ENCODE measurements around the gene DMRT3. TPM values are rescaled to one million over a fixed set of nuclear protein-coding genes. Genes with fewer than 3 reads are reported as not detected.

The DMRT3 gene
- total RNA-seq, 1 experiment from 2014 or later: not detected

DNA sequence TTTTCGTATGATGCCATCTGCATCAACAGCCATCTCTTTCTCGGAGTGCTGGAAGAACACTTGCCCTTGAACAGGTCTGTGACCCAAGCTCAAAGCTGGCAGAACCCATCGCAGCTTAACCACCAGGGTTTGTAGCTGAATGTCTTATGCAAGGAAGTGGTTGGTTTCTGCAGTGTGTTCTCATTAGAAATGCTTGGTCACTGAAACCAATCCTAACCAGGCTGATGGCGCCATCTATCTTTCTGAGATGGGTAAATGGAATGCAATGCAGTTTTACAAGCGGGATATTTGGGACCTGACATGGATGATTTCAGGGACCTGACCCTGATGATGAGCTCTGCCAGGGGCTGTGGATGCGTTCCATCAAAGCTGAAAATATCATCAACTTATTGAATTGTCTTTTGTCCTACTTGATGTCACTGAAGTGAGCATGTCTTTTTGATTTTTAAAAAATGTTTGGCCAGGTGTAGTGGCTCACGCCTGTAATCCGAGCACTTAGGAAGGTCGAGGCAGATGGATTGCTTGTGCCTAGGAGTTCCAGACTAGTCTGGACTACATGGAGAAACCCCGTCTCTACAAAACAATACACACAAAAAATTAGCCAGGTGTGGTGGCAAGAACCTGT lies 28.7 kb downstream of the DMRT3 start:
- Mint-ChIP-seq H3K36me3 (peaks cover 2% of the 10 kb centered on the region), H3K4me3 (no peak overlapping the region), H3K9me3 (peaks cover 14% of the 10 kb centered on the region), H3K27ac (no peak overlapping the region), H3K4me1 (peaks cover 13% of the 10 kb centered on the region), H3K27me3 (ENCODE audit: low read depth) (peaks cover 17% of the 10 kb centered on the region)
- ChIA-PET POLR2A (no interaction called here), CTCF (interaction anchor here (0.6 to 2.1 kb wide), 40 partner anchors 14 to 859 kb away, joined by 3 to 37 read pairs (median 4); partner anchors contain the start of genes DMRT1, DMRT2 and DMRT3)
- peak; percentile 83 for ATAC-seq
- TF ChIP-seq CREM (CRISPR knock-in tag; IDR thresholded peaks at IDR 0.05): no peak
- TF ChIP-seq, protein P1, sequence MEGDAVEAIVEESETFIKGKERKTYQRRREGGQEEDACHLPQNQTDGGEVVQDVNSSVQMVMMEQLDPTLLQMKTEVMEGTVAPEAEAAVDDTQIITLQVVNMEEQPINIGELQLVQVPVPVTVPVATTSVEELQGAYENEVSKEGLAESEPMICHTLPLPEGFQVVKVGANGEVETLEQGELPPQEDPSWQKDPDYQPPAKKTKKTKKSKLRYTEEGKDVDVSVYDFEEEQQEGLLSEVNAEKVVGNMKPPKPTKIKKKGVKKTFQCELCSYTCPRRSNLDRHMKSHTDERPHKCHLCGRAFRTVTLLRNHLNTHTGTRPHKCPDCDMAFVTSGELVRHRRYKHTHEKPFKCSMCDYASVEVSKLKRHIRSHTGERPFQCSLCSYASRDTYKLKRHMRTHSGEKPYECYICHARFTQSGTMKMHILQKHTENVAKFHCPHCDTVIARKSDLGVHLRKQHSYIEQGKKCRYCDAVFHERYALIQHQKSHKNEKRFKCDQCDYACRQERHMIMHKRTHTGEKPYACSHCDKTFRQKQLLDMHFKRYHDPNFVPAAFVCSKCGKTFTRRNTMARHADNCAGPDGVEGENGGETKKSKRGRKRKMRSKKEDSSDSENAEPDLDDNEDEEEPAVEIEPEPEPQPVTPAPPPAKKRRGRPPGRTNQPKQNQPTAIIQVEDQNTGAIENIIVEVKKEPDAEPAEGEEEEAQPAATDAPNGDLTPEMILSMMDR (IDR thresholded peaks at IDR 0.05): peak; percentile 36; the same call in 1 of the 2 replicates
- TF ChIP-seq TEAD1 (CRISPR knock-in tag; IDR thresholded peaks at IDR 0.05): no peak
- peak; percentile 29 for DNase-seq (ENCODE audit: low spot score)

DNA sequence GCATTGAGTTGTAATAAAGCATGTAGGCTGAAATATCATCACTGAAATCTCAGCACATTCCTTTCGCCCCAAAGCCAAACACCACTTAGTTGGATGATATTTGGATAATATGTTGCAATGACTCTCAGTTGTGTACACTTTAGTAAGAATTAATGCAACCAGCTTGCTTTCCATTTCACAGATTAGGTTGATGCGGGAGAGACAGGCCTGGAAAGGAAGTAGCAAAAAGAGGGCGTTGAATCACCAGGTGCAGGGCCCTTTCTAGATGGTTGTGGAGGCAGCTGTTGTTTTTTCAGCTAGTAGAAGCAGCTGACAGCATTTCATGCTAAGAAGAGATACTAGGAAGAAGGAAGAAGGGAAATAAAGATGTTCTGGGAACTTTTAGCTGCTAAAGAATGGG lies 30.9 kb downstream of the DMRT3 start:
- DNase-seq (ENCODE audit: low spot score) (no peak), ATAC-seq (no peak)
- H3K27ac Mint-ChIP-seq: no peak overlapping the region
- POLR2A ChIA-PET: no interaction called here
- H3K36me3 Mint-ChIP-seq: no peaks in the 10 kb centered on the region
- peaks cover 15% of the 10 kb centered on the region for H3K4me1 Mint-ChIP-seq
- H3K27me3 Mint-ChIP-seq (ENCODE audit: low read depth): peaks cover 17% of the 10 kb centered on the region
- H3K9me3 Mint-ChIP-seq: no peaks in the 10 kb centered on the region
- TF ChIP-seq TCF7 (CRISPR knock-in tag; IDR thresholded peaks at IDR 0.05; ENCODE audit: low read depth): no peak
- TF ChIP-seq, protein P2, sequence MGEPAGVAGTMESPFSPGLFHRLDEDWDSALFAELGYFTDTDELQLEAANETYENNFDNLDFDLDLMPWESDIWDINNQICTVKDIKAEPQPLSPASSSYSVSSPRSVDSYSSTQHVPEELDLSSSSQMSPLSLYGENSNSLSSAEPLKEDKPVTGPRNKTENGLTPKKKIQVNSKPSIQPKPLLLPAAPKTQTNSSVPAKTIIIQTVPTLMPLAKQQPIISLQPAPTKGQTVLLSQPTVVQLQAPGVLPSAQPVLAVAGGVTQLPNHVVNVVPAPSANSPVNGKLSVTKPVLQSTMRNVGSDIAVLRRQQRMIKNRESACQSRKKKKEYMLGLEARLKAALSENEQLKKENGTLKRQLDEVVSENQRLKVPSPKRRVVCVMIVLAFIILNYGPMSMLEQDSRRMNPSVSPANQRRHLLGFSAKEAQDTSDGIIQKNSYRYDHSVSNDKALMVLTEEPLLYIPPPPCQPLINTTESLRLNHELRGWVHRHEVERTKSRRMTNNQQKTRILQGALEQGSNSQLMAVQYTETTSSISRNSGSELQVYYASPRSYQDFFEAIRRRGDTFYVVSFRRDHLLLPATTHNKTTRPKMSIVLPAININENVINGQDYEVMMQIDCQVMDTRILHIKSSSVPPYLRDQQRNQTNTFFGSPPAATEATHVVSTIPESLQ (CRISPR knock-in tag; IDR thresholded peaks at IDR 0.05): no peak
- TF ChIP-seq TP53 (CRISPR knock-in tag; IDR thresholded peaks at IDR 0.05): no peak
- TF ChIP-seq, protein P3, sequence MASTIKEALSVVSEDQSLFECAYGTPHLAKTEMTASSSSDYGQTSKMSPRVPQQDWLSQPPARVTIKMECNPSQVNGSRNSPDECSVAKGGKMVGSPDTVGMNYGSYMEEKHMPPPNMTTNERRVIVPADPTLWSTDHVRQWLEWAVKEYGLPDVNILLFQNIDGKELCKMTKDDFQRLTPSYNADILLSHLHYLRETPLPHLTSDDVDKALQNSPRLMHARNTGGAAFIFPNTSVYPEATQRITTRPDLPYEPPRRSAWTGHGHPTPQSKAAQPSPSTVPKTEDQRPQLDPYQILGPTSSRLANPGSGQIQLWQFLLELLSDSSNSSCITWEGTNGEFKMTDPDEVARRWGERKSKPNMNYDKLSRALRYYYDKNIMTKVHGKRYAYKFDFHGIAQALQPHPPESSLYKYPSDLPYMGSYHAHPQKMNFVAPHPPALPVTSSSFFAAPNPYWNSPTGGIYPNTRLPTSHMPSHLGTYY (CRISPR knock-in tag; IDR thresholded peaks at IDR 0.05): no peak
- TF ChIP-seq SMAD3 (CRISPR knock-in tag; IDR thresholded peaks at IDR 0.05; ENCODE audit: borderline replicate concordance): no peak
- TF ChIP-seq JAZF1 (CRISPR knock-in tag; IDR thresholded peaks at IDR 0.05): no peak
- H3K4me3 Mint-ChIP-seq: no peak overlapping the region
- CTCF ChIA-PET: no interaction called here

DNA sequence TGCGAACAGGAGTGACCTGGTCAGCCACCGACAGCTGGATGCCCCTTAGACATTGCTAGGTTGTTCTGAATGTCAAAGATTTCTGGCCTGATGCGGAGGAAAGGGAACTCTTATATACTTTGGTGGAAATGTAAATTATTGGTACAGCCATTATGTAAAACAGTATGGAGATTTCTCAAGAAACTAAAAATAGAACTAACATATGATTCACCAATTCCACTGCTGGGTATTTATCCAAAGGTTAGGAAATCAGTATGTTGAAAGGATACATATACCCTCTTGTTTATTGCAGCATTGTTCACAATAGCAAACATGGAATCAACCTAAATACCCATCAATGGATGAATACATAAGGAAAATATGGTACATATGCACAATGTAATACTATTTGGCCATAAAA lies 31.8 kb downstream of the DMRT3 start:
- POLR2A ChIA-PET: no interaction called here
- Mint-ChIP-seq H3K9me3 (no peaks in the 10 kb centered on the region), H3K4me1 (peaks cover 15% of the 10 kb centered on the region), H3K4me3 (no peak overlapping the region), H3K36me3 (no peaks in the 10 kb centered on the region), H3K27ac (no peak overlapping the region), H3K27me3 (ENCODE audit: low read depth) (peaks cover 20% of the 10 kb centered on the region)
- DNase-seq (ENCODE audit: low spot score): no peak
- no peak for ATAC-seq
- no peak for TF ChIP-seq HMGA2 (CRISPR knock-in tag; IDR thresholded peaks at IDR 0.05)
- no peak for TF ChIP-seq SMAD3 (CRISPR knock-in tag; IDR thresholded peaks at IDR 0.05; ENCODE audit: borderline replicate concordance)
- no peak for TF ChIP-seq NR2C2 (CRISPR knock-in tag; IDR thresholded peaks at IDR 0.05)
- TF ChIP-seq NFYB (CRISPR knock-in tag; conservative IDR thresholded peaks at IDR 0.05; ENCODE audit: low read depth): no peak
- no peak for TF ChIP-seq ZNF396 (CRISPR knock-in tag; IDR thresholded peaks at IDR 0.05; ENCODE audit: borderline replicate concordance)
- no peak for TF ChIP-seq ZNF263 (CRISPR knock-in tag; IDR thresholded peaks at IDR 0.05; ENCODE audit: low read depth)
- TF ChIP-seq EMX1 (CRISPR knock-in tag; IDR thresholded peaks at IDR 0.05): no peak
- no peak for TF ChIP-seq TCF7 (CRISPR knock-in tag; IDR thresholded peaks at IDR 0.05; ENCODE audit: low read depth)
- CTCF ChIA-PET: interaction anchor here (1.0 to 1.4 kb wide), 2 partner anchors 27 to 92 kb away, joined by 3 to 4 read pairs; no protein-coding TSS in a partner anchor
